CD4-positive, alpha-beta T cell treated with Interleukin-15 for 4 hours (primary cell): Measurements from ENCODE around the gene INTS1.

Source experiments
- DNase-seq: peaks from one replicate; pipeline ENCODE4 v3.0.0-alpha.2; 2020; ENCODE audit warnings: low spot score

The INTS1 gene

DNA sequence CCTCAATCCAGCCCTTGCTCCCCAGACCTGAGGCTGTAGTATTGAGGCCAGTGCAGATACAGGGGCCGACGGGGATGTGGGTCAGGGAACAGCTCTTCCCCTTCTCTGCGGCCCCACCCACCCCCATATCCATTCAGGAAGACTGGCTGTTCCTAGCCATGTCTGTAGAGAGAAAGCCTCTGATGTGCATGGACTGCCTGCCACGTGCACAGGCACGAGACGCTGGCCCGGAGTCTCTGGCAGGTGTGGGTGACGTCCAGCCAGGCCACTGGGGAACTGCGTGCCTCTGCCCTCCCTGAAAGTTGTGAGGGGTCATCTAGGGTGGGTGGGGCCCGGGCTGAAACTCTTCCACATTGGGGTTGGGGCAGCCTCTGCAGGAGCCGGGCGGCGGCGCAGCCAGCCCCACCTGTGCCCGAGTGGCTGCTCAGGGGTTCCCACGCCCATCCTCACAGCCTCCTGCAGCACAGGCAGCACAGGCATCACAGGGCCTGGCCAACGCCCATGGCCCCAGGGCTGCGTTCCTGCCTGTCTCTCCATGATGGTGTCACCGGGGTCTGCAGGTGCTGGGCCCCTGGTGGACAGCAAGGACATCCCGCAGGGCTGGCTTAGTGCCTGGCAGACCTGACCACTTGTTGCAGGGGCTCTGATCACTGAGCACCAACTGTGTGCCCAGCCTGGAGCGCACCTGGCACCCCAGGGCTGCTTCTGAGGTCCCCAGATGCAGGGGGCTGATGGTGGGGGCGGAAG lies 72.4 kb downstream of the INTS1 start:
- DNase-seq: no peak

- DNase-seq: no peak
Observed at GRCh38 chr7:1431226-1431625, 73.0 kb downstream of the INTS1 start.

DNA sequence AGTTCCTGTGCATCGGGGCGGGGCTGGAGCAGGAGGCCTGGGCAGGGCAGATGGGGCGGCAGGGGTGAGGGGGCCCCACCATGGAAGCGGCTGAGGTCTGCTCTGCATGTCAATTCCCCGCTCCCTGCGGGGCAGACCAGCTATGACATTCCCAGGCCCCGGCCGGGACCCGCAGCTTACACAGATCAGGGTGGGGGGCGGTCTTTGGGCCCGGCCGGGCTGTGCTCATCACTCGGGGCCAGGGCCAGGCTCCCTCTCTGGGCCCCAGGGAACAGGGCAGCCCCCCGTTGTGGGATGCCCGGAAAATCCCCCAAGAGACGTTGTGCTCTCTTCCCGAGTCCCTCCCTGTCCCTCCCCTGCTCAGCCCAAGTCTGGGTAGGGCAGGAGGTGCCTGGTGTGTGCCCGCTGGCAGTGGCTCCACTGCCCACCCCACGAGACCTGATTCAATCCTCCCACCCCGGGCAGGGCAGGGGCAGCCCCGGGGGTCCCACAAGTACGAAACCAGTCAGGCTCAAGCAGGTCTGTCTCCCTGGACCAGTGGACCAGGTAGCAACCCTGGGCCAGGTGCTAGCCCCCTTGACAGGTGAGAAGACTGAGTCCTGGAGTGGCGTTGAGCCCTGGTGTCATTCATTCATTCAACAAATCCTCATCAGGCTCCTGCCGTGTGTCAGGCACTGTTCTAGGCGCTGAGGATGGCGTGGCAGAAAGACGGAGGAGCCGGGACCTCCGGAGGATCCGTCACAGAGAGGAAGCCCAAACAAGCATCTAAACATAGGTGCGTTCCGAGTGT lies 73.9 kb downstream of the INTS1 start:
- DNase-seq: no peak

- no peak for DNase-seq
Observed at GRCh38 chr7:1428941-1429501, 75.2 kb downstream of the INTS1 start.

DNA sequence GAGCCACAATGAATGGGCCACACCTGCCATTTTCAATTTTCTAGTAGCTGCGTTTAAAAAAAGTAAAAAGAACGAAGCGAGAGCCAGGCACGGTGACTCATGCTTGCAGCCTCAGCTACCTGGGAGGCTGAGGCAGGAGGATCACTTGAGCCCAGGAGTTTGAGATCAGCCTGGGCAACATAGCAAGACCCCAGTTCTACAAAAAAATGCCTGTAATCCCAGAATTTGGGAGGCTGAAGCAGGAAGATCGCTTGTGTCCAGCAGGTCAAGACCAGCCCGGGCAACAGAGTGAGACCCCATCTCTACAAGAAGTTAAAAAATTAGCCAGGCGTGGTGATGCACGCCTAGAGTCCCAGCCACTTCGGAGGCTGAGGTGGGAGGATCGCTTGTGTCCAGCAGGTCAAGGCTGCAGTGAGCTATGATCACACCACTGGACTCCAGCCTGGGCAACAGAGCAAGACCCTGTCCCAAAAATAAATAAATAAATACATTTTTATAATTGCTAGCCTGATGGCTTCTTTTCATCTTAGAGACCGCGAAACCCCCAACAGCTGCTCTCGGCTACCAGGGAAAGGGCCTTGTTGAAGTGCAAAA lies 77.0 kb downstream of the INTS1 start:
- no peak for DNase-seq

DNA sequence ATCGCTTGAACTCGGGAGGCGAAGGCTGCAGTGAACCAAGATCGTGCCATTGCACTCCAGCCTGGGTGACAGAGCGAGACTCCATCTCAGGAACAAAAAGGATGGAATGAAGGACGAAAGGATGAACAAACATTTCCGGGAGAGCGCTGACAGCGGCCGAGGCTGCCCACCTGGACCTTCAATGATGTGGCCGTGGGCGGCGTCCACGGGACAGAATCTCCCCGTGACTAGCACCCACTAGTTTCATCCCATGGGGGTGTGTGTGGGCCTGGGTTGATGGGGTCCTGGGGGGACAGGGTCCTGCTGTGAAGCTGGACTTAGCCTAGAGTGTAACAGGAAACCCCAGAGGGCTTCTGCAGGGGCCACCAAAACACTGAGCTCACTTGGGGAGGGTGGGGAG lies 77.7 kb downstream of the INTS1 start:
- no peak for DNase-seq

- no peak for DNase-seq
Observed at GRCh38 chr7:1425292-1426136, 78.7 kb downstream of the INTS1 start.

GRCh38 chr7:1424041-1424440 lies 80.1 kb downstream of the INTS1 start:
- DNase-seq: no peak

- DNase-seq: no peak
Observed at GRCh38 chr7:1423264-1423811, 80.9 kb downstream of the INTS1 start.

GRCh38 chr7:1422512-1423263 lies 81.5 kb downstream of the INTS1 start:
- no peak for DNase-seq

- no peak for DNase-seq
Observed at GRCh38 chr7:1421946-1422345, 82.2 kb downstream of the INTS1 start.

DNA sequence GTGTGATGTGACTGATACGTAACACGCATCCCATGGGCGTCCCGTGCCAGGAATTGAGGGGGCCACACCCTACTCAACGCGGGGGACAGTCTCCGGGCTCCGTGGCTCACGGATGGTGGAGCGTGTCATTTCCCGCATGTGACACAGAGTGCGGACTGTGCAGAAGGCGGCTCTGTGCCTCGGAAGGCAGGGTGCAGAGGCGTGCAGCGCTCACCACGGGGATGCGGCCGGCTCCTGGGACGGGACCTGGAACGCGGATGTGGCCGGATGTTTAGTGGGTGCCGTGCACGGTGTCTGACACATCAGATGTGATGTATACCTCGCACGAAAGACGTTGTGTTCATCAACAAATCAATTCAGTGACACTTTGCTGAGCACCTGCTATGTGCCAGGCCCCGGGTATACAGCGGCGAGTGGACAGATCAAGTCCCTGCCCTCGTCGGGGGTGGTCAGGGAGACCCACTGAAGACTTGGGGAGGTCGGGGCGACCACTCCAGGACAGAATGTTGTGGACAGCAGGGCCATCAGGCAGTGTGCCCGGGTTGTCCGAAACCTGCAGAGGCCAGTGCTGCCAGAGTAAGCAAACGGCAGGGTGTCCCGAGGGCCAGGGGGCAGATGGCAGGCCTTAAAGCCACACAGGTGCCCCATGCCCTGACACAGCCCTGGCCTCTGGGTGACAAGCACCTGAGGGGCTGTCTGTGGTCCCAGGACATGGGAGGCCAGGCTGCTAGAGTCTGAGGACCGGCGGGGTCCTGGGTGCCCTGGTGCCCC lies 83.0 kb downstream of the INTS1 start:
- DNase-seq: no peak
